PC-3 (cell line): Measurements from ENCODE around the gene AVPI1.
A peak's percentile ranks its signal among the peaks of the same experiment; 100 is the strongest.

Experiments used
- EZH2 ChIP-seq: fragments of 300-600 bp; sonication (generic); IDR thresholded peaks from one replicate; pipeline ENCODE4 v1.6.1; 2017; ENCODE audit warnings: antibody characterized with exemption, mild to moderate bottlenecking, low read length; ENCODE audit not compliant: unreplicated experiment
- TF ChIP-seq, protein P1 (sequence below): fragments of 300-600 bp; sonication (generic); conservative IDR thresholded peaks from 2 replicates; pipeline ENCODE4 v1.5.1; 2017; ENCODE audit warnings: antibody characterized with exemption, low read depth, mild to moderate bottlenecking, low read length

DNA sequence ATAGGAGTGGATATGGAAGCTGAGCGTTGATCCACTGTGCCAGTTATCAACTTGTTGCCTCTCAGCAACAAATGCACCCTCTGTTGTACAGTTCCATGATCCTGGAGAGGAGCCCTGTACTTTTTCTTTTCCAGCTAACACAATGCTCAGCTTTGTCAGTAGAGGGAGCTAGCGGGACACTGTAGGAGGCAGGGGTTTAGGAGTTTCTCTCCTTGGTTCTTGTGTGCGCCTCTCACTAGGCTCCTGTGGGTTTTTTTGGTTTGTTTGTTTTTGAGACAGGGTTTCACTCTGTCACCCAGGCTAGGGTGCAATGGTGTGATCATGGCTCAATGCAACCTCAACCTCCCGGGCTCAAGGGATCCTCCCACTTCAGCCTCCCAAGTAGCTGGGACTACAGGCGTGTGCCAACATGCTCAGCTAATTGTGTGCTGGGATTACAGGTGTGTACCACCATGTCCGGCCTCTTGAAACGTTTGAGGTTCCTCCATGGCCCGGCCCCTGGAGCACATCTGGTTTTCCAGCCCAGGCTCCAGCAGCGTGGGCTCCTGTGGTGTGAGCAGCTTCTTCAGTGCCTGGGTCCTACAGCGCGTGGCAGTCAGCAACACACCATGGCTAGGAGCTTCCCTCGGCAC, 14.5 kb upstream of the AVPI1 start:
- TF ChIP-seq, protein P1, sequence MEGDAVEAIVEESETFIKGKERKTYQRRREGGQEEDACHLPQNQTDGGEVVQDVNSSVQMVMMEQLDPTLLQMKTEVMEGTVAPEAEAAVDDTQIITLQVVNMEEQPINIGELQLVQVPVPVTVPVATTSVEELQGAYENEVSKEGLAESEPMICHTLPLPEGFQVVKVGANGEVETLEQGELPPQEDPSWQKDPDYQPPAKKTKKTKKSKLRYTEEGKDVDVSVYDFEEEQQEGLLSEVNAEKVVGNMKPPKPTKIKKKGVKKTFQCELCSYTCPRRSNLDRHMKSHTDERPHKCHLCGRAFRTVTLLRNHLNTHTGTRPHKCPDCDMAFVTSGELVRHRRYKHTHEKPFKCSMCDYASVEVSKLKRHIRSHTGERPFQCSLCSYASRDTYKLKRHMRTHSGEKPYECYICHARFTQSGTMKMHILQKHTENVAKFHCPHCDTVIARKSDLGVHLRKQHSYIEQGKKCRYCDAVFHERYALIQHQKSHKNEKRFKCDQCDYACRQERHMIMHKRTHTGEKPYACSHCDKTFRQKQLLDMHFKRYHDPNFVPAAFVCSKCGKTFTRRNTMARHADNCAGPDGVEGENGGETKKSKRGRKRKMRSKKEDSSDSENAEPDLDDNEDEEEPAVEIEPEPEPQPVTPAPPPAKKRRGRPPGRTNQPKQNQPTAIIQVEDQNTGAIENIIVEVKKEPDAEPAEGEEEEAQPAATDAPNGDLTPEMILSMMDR, result peak; percentile 77
- no peak for TF ChIP-seq EZH2
